Activated T-cell treated with anti-CD3 and anti-CD28 coated beads, Interleukin-2, amount 50 U/mL, for 24 hours (primary cell): ENCODE measurements around the gene SPATA32.

Source experiments
- DNase-seq: peaks from one replicate; pipeline ENCODE4 v3.0.0-alpha.2; 2020
- H3K27ac Mint-ChIP-seq: 2 replicates; pipeline ENCODE4 v1.8.0; 2020; ENCODE audit warnings: mild to moderate bottlenecking, mixed read lengths
- H3K27me3 Mint-ChIP-seq: 2 replicates; pipeline ENCODE4 v1.8.0; 2020; ENCODE audit warnings: mixed read lengths
- H3K36me3 Mint-ChIP-seq: 2 replicates; pipeline ENCODE4 v1.8.0; 2020; ENCODE audit warnings: low read depth, mixed read lengths
- H3K4me1 Mint-ChIP-seq: 2 replicates; pipeline ENCODE4 v1.8.0; 2020; ENCODE audit warnings: low read depth, mixed read lengths
- H3K4me3 Mint-ChIP-seq: 2 replicates; pipeline ENCODE4 v1.8.0; 2020; ENCODE audit warnings: mild to moderate bottlenecking, moderate library complexity, mixed read lengths
- H3K9me3 Mint-ChIP-seq: 2 replicates; pipeline ENCODE4 v1.8.0; 2020; ENCODE audit warnings: mixed read lengths

The SPATA32 gene

GRCh38 chr17:45287526-45288500 is 25.9 kb upstream of the SPATA32 start:
- Mint-ChIP-seq H3K9me3 (no peaks in the 10 kb centered on the region), H3K27me3 (no peaks in the 10 kb centered on the region), H3K36me3 (peaks cover 99% of the 10 kb centered on the region), H3K4me1 (peaks cover 45% of the 10 kb centered on the region), H3K27ac (peak overlapping the region; percentile 82), H3K4me3 (no peak overlapping the region)
- no peak for DNase-seq

DNA sequence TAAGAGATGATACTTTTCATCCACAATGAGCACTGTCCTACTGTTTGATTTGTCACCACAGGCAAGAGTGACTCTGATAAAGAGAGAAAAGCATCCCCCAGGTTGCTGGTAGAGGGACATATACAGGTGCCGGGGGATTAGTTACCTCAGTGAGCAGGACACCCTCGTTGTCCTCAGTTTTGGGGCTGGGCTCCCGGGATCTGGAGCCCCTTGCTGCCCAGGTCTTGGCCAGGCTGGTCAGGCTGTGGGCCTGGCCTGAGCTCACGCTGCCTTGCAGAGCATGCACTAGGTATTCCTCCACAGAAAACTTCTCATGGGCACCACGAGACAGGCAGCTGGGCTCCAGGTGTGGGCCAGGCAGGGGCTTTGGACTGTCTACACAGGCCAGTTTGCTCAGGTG is 24.4 kb upstream of the SPATA32 start:
- Mint-ChIP-seq H3K4me1 (peaks cover 32% of the 10 kb centered on the region), H3K4me3 (no peak overlapping the region), H3K9me3 (no peaks in the 10 kb centered on the region), H3K27ac (peak overlapping the region; percentile 82), H3K36me3 (peaks cover 97% of the 10 kb centered on the region), H3K27me3 (no peaks in the 10 kb centered on the region)
- DNase-seq, result no peak

- Mint-ChIP-seq H3K9me3 (no peaks in the 10 kb centered on the region), H3K27ac (peak overlapping the region; percentile 82), H3K4me1 (peaks cover 22% of the 10 kb centered on the region), H3K27me3 (no peaks in the 10 kb centered on the region), H3K4me3 (no peak overlapping the region), H3K36me3 (peaks cover 97% of the 10 kb centered on the region)
- DNase-seq, result peak; percentile 68
Observed at GRCh38 chr17:45284176-45285140, 22.6 kb upstream of the SPATA32 start.

DNA sequence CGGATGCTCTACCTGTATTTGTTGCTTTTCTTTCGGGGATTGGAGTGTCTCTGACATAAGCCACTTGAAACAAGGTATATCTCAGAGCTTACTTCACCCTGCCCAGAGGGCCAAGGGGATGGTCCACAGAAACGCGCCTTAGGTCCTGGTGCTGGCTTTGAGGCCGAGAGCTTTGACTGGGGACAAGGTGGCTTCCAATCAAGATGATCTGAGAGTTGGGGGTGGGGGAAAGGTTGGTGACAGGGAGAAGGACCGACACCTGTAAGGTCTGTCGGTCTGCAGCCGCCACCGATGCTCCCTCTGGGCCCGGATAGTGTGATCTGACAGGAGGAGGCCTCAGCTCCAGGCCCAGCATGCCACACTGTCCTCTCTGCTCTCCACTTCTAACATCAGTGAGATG is 21.8 kb upstream of the SPATA32 start:
- no peaks in the 10 kb centered on the region for H3K9me3 Mint-ChIP-seq

GRCh38 chr17:45282683-45283644 is 21.1 kb upstream of the SPATA32 start:
- Mint-ChIP-seq H3K36me3 (peaks cover 96% of the 10 kb centered on the region), H3K27ac (peak overlapping the region; percentile 82)

More for the DNA sequence above, 21.8 kb upstream of the SPATA32 start:
- Mint-ChIP-seq H3K4me1 (peaks cover 24% of the 10 kb centered on the region), H3K27ac (peak overlapping the region; percentile 82), H3K27me3 (no peaks in the 10 kb centered on the region), H3K4me3 (no peak overlapping the region), H3K36me3 (peaks cover 96% of the 10 kb centered on the region)
- no peak for DNase-seq

DNA sequence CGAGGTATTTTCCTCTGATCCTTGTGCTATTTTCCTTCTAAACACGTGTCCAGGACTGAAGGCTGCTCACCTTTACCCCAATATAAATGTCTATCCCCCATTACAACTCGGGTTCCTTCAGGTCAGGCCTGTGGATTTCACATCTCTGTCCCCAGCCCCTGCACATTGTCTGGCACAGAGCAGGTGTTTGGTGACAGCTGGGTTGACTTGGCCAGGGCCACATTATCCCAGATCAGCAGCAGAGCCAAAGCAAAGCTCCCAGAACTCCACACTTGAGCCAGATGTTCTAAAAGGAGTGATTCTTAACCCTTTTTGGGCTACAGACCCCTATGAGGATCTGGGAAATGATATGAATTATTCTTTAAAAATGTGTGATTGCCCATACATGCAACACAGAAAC is 18.0 kb upstream of the SPATA32 start:
- Mint-ChIP-seq H3K27ac (no peak overlapping the region), H3K27me3 (no peaks in the 10 kb centered on the region)

More at GRCh38 chr17:45282683-45283644, 21.1 kb upstream of the SPATA32 start:
- H3K4me3 Mint-ChIP-seq, result no peak overlapping the region
- peaks cover 27% of the 10 kb centered on the region for H3K4me1 Mint-ChIP-seq
- H3K27me3 Mint-ChIP-seq, result no peaks in the 10 kb centered on the region
- H3K9me3 Mint-ChIP-seq, result no peaks in the 10 kb centered on the region
- DNase-seq, result no peak

GRCh38 chr17:45277992-45278391 is 16.1 kb upstream of the SPATA32 start:
- peaks cover 86% of the 10 kb centered on the region for H3K36me3 Mint-ChIP-seq
- no peak overlapping the region for H3K4me3 Mint-ChIP-seq
- H3K27me3 Mint-ChIP-seq, result no peaks in the 10 kb centered on the region
- H3K9me3 Mint-ChIP-seq, result no peaks in the 10 kb centered on the region
- H3K4me1 Mint-ChIP-seq, result peaks cover 20% of the 10 kb centered on the region
- peak overlapping the region; percentile 78 for H3K27ac Mint-ChIP-seq
- no peak for DNase-seq

More for the DNA sequence above, 18.0 kb upstream of the SPATA32 start:
- Mint-ChIP-seq H3K36me3 (peaks cover 87% of the 10 kb centered on the region), H3K9me3 (no peaks in the 10 kb centered on the region), H3K4me1 (peaks cover 32% of the 10 kb centered on the region), H3K4me3 (no peak overlapping the region)
- no peak for DNase-seq

DNA sequence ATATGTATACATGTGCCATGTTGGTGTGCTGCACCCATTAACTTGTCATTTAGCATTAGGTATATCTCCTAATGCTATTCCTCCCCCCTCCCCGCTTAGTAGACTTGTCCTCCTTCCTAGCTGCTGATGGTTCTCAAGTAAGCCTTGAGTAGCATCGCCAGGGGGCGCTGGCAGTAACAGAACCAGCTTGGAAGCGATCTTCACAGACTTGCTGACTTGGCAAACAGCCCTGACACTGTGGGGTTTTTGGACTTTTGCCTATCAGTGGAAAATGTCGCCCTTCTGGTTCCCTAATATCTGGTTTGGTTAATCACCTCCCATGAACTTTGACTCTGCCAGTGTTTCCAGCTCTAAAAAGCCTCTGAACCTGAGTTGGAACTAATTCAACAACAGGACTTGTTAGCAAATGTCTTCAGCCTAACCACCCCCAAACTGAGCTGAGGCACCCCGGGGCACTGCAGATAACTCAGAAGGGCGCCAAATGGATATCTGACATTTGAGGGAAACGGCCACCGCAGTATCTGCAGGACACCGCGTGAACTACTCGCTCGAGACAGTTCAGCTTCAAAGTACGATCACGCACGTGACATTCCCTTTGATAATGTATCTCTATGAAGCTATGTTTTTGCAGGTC is 15.4 kb upstream of the SPATA32 start:
- Mint-ChIP-seq H3K36me3 (peaks cover 86% of the 10 kb centered on the region), H3K4me3 (no peak overlapping the region), H3K9me3 (no peaks in the 10 kb centered on the region), H3K27ac (peak overlapping the region; percentile 78), H3K4me1 (peaks cover 21% of the 10 kb centered on the region), H3K27me3 (no peaks in the 10 kb centered on the region)
- DNase-seq, result peak; percentile 92

- H3K27me3 Mint-ChIP-seq, result no peaks in the 10 kb centered on the region
- H3K36me3 Mint-ChIP-seq, result peaks cover 88% of the 10 kb centered on the region
- H3K4me3 Mint-ChIP-seq, result no peak overlapping the region
- DNase-seq, result no peak
- H3K27ac Mint-ChIP-seq, result peak overlapping the region; percentile 40
- H3K4me1 Mint-ChIP-seq, result peaks cover 28% of the 10 kb centered on the region
- no peaks in the 10 kb centered on the region for H3K9me3 Mint-ChIP-seq
Observed at GRCh38 chr17:45276031-45276430, 14.1 kb upstream of the SPATA32 start.

DNA sequence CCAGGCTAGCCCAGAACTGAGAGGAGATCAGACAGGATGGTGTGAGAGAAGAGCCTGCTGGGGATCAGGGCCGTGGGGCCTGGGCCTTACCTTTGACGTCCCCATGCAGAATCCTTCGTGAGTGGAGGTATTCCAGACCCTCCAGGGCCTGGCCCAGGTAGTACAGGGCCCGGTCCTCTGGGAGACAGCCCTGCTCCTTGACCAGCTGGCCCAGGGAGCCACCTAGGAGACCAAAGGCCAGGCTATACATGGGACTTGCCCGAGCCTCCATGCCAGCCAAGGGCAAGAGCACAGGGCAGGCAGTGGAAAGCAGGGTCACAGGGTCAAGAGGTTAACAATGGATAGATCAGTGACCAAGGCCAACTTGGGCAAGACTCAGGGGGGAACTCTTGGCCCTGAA is 12.1 kb upstream of the SPATA32 start:
- Mint-ChIP-seq H3K27me3 (no peaks in the 10 kb centered on the region), H3K27ac (peak overlapping the region; percentile 83), H3K9me3 (no peaks in the 10 kb centered on the region), H3K4me1 (peaks cover 40% of the 10 kb centered on the region), H3K36me3 (peaks cover 89% of the 10 kb centered on the region), H3K4me3 (no peak overlapping the region)
- no peak for DNase-seq

DNA sequence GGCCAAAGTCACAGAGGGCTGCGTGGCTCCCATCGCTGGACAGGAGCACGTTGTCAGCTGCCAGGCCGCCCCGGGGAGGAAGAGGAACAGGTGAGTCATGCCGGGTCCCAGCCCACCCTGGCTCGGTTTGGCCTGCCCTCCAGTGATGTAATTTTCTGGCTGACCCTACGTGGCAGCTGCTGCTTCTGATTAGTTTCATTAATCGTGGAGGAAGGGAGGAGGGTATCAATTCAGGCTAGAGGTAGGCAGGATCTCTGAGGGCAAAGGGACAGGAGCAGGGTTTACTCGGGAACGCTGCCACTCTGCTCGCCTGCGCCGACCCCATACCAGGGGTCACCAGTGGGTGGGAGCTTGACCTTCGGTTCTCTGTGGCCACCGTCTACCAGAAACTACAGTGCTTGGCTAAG is 11.7 kb upstream of the SPATA32 start:
- DNase-seq, result no peak
- H3K27ac Mint-ChIP-seq, result peak overlapping the region; percentile 83
- H3K36me3 Mint-ChIP-seq, result peaks cover 89% of the 10 kb centered on the region
- H3K4me3 Mint-ChIP-seq, result no peak overlapping the region
- no peaks in the 10 kb centered on the region for H3K27me3 Mint-ChIP-seq
- no peaks in the 10 kb centered on the region for H3K9me3 Mint-ChIP-seq
- peaks cover 37% of the 10 kb centered on the region for H3K4me1 Mint-ChIP-seq

DNA sequence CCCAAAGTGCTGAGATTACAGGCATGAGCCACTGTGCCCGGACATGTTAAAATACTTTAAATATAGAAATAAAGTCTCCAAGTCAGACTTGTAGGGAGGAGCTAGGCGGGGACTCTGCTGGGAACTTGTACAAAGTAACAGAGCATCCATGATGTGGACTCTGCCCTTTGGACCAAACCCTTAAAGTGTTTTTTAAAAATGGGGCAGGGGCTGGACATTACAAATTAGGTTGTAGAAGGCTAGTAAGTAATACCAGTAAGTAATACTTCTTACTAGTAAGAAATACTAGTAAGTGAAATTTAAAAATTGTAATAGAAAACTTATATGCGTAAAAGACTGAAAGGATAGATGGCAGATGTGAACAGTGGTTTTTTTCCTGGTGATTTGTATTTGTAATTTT is 9.7 kb upstream of the SPATA32 start:
- H3K4me1 Mint-ChIP-seq, result peaks cover 26% of the 10 kb centered on the region
- no peak overlapping the region for H3K4me3 Mint-ChIP-seq
- peak overlapping the region; percentile 83 for H3K27ac Mint-ChIP-seq
- H3K9me3 Mint-ChIP-seq, result no peaks in the 10 kb centered on the region
- H3K27me3 Mint-ChIP-seq, result no peaks in the 10 kb centered on the region
- H3K36me3 Mint-ChIP-seq, result peaks cover 93% of the 10 kb centered on the region
- no peak for DNase-seq

DNA sequence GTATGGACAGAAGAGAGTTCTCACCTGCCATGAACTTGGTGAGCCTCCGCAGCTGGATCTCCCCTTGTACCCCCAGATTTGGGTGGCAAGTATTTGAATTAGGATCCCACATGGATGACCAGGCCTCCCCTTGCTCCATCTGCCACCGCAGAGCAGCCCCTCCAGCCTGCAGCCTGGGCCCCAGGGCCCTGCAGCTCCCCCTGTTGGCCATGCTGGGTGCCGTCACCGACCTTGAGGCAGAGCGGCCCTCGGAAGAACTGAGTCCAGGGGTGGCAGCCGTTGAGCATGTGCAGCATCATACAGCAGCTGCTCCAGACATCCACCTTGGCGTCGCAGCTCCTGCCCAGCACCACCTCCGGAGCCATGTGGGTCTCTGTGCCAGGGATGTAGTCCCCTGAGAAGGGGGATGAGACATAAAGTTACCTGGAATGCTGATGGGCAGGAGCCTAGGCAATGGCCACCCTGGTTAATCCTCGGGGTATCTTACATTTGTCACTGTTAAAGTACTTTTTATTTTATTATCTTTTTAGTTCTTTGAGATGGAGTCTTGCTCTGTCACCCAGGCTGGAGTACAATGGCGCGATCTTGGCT is 9.0 kb upstream of the SPATA32 start:
- peak; percentile 74 for DNase-seq
- H3K4me1 Mint-ChIP-seq, result peaks cover 28% of the 10 kb centered on the region
- H3K27ac Mint-ChIP-seq, result peak overlapping the region; percentile 82
- no peak overlapping the region for H3K4me3 Mint-ChIP-seq
- H3K9me3 Mint-ChIP-seq, result no peaks in the 10 kb centered on the region
- peaks cover 95% of the 10 kb centered on the region for H3K36me3 Mint-ChIP-seq
- no peaks in the 10 kb centered on the region for H3K27me3 Mint-ChIP-seq
